Fibroblast of the aortic adventitia (primary cell): ENCODE results near the gene SMARCA1. TPM values are rescaled to one million over a fixed set of nuclear protein-coding genes. Genes with fewer than 3 reads are reported as not detected.

Experiments
- DNase-seq: peaks from one replicate; pipeline ENCODE4 v3.0.0-alpha.2; 2010; ENCODE audit warnings: low read depth
- H3K4me3 ChIP-seq: 2 replicates; pipeline ENCODE4 v1.5.1; 2011; ENCODE audit warnings: low read depth, mild to moderate bottlenecking, control low read depth, low read length, moderate library complexity
- CTCF ChIP-seq: IDR thresholded peaks from 2 replicates; pipeline ENCODE4 v1.5.1; 2011; ENCODE audit warnings: mild to moderate bottlenecking, low read length, control low read depth, inconsistent platforms; ENCODE audit not compliant: insufficient read depth
- total RNA-seq: library from RNA; depleted of rRNA; stranded (reverse); fragments of >200 nt; gene quantifications from 2 replicates; pipeline ENCODE4 v1.2.3, GENCODE V29; 2012; ENCODE audit warnings: low replicate concordance

The SMARCA1 gene
- total RNA-seq, 1 donor = 62.5 TPM

- H3K4me3 ChIP-seq = no peak overlapping the region
- peak; percentile 41 for DNase-seq
- TF ChIP-seq CTCF = no peak
Observed at GRCh38 chrX:129529685-129530281, 6.5 kb upstream of the SMARCA1 start.

GRCh38 chrX:129525896-129526295 is 2.6 kb upstream of the SMARCA1 start:
- DNase-seq = no peak
- no peak for TF ChIP-seq CTCF

GRCh38 chrX:129525162-129525561 is 1.9 kb upstream of the SMARCA1 start:
- TF ChIP-seq CTCF = no peak
- DNase-seq = no peak
- no peak overlapping the region for H3K4me3 ChIP-seq

More at GRCh38 chrX:129525896-129526295, 2.6 kb upstream of the SMARCA1 start:
- no peak overlapping the region for H3K4me3 ChIP-seq

- no peak overlapping the region for H3K4me3 ChIP-seq
- DNase-seq = no peak
- TF ChIP-seq CTCF = no peak
Observed at GRCh38 chrX:129524250-129524850, 1.1 kb upstream of the SMARCA1 start.

- peak overlapping the region; percentile 79 for H3K4me3 ChIP-seq
- DNase-seq = peak; percentile 52
- TF ChIP-seq CTCF = peak; percentile 27
Observed at GRCh38 chrX:129522184-129523078, 859 bp downstream of the SMARCA1 start.

- H3K4me3 ChIP-seq = no peak overlapping the region
- TF ChIP-seq CTCF = no peak
- no peak for DNase-seq
Observed at GRCh38 chrX:129520151-129520550, 3.1 kb downstream of the SMARCA1 start.
